Measurements from ENCODE around the gene FBXO24.

DNA sequence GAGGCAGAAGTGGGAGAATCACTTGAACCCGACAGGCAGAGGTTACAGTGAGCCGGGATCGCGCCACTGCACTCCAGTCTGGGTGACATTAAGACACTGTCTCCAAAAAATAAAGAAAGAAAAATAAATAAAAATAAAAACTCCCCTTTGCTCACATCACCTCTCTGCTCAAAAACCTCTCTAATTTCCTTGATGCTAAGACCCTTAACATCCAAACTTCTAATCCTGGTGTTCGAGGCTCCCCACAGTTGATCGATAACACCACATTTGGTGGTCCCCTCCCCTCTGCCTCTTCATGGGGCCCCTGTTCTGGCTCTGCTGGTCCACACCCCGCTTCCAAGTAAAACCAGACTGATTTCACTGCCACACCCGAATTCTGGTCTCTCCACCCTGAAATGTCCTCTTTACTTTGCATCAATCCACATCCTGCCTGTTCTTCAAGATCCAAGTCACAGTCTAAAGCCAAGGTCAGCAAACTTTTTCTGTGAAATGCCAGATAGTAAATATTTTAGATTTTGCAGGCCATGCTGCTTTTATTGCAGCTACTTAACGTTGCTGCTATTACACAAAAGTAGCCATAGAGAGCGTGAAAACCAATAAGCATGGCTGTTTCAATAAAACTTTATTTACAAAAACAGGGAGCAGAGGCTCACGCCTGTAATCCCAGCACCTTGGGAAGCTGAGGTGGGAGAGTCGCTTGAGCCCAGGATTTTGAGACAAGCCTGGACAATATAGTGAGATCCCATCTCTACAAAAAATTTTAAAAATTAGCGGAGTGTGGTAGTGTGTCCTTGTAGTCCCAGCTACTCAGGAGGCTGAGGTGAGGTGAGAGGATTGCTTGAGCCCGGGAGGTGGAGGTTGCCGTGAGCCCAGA lies 38.1 kb downstream of the FBXO24 start:
- TF ChIP-seq, protein P1, sequence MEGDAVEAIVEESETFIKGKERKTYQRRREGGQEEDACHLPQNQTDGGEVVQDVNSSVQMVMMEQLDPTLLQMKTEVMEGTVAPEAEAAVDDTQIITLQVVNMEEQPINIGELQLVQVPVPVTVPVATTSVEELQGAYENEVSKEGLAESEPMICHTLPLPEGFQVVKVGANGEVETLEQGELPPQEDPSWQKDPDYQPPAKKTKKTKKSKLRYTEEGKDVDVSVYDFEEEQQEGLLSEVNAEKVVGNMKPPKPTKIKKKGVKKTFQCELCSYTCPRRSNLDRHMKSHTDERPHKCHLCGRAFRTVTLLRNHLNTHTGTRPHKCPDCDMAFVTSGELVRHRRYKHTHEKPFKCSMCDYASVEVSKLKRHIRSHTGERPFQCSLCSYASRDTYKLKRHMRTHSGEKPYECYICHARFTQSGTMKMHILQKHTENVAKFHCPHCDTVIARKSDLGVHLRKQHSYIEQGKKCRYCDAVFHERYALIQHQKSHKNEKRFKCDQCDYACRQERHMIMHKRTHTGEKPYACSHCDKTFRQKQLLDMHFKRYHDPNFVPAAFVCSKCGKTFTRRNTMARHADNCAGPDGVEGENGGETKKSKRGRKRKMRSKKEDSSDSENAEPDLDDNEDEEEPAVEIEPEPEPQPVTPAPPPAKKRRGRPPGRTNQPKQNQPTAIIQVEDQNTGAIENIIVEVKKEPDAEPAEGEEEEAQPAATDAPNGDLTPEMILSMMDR (conservative IDR thresholded peaks at IDR 0.05 in 1 of 2, IDR thresholded peaks at IDR 0.05 in 1 of 2; ENCODE audit: low read depth in 1 of 2, low read length in 2 of 2): no peak
- TF ChIP-seq EZH2 (IDR thresholded peaks at IDR 0.05; ENCODE audit: low read length, missing control alignments): no peak
